OCI-M2 (cell line): Measurements from ENCODE around the gene ADAMTS2.

Experiments used
- DNase-seq: peaks from one replicate; lab custom pipeline; 2025; ENCODE audit not compliant: unreplicated experiment; lab: John Stamatoyannopoulos, UW

Gene ADAMTS2

GRCh38 chr5:179204572-179204971 is 140.7 kb downstream of the ADAMTS2 start:
- no peak for DNase-seq

DNA sequence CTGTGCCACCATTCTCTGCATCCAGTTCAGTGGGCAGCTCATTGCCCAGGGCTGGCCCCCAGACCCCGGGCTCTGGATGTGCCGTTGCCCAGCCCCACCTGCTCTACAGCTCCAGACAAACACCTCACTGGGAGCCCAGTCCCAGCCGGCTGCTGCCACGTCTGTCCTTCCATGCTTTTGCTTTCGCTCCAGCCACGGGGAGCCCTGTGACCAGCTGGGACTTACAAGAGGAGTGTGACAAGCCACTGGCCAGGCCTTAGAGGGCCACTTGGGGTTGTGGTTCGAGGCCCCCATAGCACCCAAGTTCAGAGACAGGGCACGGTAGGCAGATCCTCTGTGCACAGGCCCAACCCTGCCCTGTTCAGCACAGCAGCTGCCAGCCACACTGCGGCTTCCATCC is 142.0 kb downstream of the ADAMTS2 start:
- no peak for DNase-seq

GRCh38 chr5:179201986-179202385 is 143.3 kb downstream of the ADAMTS2 start:
- DNase-seq: no peak

DNA sequence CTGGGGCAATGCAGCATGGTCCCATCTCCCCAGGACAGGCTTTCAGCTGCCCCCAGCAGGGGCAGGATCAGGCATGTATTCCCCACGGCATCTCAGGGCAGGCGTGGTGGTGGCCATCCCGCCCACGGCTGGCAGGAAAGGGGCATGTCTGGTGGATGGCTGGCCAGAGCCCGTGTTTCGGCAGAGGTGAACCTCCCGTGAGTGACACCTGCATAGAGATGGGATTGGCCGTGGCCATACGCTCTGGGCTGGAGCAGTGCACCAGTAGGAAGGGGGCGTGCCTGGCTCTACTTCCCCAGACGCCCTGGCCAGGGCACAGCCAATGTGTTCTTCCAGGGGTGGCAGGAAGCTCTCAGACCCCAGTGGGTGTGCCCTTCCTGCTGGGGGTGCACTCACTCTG is 146.0 kb downstream of the ADAMTS2 start:
- DNase-seq: no peak

- DNase-seq: no peak
Measured at GRCh38 chr5:179198825-179199224, 146.4 kb downstream of the ADAMTS2 start.

DNA sequence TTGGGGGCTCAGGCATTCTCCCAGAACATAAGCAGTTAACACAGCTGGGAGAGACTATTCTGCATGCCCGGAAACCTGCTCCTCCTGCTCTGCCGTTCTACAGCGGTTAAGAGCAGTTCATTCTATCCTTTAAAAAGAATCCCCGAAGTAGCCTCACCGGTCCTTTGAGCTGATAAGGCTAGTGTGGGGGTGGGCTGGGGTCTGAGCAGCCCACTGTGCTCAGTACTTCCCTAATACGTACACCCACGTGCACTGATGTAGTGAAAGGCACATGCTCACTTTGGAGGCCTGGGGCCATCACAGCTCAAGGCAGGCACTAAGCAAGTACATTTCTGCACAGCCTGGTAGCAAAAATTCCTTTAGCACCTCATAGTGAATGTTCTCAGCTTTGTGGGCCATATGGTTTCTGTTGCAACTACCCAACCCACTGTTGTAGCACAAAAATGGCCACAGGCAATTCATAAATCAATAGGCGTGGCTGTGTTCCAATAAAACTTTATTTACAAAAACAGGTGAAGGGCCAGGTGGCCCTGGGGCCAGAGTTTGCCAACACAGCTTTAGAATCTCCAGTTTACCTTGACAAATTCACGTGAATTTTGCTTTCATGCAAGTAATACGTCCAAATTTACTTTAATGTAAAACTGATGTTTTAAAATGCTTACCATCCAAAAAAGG is 148.7 kb downstream of the ADAMTS2 start:
- no peak for DNase-seq

GRCh38 chr5:179195561-179196404 is 149.5 kb downstream of the ADAMTS2 start:
- DNase-seq: no peak

DNA sequence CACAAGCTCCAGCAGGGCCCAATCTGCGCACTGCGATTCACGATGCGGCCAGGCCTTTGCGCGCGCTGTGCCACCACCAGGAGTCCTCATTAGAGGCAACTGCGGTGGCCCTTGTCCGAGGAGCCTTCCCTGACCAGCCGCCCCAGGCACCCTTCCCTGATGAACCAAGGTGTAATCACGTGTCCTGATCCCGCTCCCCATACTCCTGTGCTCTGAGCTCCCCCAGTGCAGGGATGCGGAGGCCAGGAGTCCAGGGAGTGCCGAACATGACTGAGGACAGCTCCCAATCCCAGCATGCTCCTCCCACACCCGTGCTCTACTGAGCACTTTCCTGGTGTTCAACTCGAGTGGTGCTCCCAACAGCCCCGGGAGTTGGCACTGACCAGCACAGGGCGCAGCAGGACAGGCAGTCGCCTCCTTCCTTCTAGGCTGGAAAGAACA is 150.3 kb downstream of the ADAMTS2 start:
- no peak for DNase-seq

DNA sequence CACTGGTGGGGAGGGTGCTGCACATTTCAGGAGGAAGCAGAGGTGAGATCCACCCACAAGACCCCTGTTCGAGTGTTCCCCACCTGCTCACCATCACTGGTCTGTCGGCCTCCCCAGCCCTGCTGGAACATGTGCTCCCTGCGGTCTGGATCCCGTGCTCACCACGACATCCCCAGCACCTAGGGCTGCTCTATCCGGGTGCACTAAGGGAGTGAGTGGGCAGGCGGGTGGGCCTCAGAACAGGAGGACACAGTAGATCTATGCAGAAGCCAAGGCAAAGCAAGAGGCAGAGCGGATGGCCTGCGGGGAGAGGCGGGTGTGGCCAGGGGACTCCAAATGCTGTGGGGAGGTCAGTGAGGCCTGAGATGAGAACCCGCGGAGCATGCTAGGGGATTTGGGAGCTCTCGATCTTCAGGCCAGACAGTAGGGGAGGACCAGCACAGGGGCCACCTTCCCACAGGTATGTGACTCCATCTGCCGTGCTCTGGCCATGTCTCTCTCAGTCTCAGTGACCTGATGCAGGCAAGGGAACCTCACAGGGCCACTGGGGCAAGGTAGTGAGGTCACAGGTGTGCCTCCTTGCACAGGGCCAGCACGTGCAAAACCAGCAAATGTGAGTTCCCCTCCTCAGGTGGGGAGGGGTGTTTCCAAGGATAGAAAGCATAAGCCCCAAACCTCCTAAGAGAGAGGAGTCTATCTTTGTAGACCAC is 150.9 kb downstream of the ADAMTS2 start:
- no peak for DNase-seq

DNA sequence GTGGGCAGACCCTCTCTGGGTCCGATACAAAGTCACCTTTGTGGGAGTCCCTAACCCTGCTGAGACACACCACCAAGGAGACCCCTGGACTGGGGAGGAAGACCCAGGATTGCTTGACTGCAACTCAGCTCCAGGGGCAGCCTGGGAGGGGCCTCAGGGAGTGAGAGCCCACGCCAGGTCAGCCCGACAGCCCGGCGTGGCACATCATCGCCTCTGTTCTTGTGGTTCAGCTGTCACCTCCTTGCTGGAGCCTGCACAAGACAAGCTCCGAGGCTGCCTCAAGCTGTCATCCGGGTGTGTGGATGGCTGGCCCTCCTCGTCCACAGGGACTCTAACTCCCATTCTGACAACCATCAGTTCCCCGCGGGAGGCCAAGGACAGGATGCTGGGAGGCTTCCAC is 151.5 kb downstream of the ADAMTS2 start:
- DNase-seq: no peak

DNA sequence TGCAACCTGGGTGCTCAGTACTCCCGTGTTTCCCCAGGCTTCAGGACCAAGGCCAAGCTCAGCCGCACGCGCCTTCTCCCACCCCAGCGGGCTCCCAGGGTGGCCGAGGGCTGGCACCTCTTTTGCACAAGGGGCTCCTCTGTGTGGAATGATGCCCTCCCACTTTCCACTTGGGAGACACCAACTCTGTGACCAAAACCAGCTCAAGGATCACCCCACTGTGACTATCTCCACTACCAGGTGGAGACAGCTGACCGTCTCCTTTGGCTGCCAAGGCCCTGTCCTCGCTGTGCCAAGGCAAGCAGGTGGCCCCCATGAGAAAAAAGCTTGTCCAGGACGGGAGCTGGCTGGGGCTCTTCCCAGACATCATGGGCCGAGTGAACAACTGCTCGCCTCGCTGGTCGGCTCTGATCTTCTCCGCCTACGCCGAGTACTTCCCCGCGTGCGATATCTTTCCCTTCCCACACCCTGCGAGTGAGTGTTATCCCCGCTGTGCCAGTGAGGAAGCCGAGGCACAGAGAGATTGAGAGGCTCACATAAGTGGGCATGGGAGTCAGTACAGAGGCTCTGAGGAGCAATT is 152.3 kb downstream of the ADAMTS2 start:
- DNase-seq: no peak

DNA sequence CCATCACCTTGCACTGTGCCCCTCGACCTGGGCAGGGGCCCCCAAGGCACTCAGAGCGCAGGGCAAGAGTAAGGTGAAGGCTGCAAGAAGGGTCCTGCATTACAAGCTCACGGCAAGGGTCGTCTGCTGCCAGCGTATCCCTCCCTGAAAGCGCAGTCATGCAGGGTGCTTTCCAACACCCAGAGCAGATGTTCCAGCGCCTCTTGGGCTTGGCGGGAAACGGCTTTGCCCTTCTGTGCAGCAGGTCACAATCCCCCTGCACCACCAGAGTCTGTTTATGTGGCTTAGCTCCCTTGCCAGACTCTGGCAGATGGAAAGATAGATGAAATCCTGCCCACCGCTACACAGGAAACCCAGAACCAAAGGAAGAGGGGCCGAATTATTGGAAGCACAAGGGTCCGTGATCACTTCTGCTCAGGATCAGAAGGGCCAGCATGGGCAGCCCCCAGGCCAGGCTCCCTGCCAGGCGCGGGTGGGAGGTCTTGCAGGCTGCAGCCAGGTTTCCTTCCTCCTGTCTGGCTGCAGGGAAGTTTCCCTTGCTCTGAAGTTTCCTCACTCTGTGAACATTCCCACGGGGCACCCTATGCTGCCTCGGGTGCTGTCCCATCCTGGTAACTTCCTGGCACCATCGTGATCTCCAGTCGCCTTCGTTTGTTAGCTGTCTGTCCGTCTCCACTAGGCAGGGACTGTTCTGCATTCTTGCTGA is 152.9 kb downstream of the ADAMTS2 start:
- DNase-seq: no peak

DNA sequence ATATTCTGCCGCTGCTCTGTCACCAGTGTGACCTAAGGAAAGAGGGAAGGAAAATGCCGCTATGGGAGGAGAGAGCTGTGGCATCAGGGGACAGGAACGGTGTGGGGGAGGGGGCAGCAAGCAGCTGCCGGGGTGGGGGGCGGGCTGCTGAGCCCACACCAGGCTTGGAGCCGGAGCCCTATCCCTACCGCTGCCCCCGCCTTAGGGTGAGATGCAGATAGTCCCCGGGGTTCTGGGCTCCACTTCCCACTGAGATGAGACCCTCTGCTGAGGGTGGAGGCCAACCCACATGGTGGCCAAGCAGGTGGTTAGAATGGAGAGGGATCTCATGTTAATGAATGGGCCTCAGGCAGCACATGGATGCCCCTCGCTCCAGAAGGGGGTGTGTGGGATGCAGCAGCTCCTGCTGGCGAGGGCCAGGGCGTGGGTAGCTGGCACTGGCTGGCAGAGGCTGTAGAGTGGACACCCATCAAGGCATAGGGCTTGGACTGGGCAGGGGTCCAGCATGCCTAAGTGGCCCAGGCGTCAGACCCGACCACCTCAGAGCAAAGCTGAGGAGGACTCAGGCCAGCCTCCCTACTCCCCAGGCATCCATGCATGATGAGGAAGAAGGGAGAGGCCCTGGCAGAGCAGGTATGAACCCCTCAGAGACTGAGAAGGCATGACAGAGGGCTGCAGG is 153.6 kb downstream of the ADAMTS2 start:
- DNase-seq: no peak

GRCh38 chr5:179190851-179191505 is 154.3 kb downstream of the ADAMTS2 start:
- no peak for DNase-seq

GRCh38 chr5:179188636-179189035 is 156.6 kb downstream of the ADAMTS2 start:
- DNase-seq: no peak

- DNase-seq: no peak
Measured at GRCh38 chr5:179187681-179188575, 157.3 kb downstream of the ADAMTS2 start.

DNA sequence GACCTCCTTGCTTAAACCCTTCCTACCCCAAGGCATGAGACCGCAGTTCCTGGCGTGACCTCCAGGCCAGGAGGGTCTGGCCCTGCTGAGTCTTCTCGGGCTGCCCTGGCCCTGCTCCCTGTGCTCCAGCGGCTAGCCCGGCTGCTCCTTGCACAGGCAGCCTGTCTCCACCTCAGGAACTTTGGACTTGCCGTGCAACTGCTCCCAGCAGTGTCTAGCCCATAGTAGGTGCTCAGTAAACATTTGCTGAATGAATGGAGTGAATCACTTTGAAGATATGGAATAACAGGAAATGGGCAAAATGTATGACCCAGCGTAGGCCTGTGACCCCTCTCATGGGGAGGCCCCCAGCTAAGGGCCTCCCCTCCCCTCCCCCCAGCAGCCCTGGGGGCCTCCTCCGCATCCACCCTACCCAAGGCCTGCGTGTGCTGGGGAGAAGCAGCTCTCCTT is 158.0 kb downstream of the ADAMTS2 start:
- DNase-seq: no peak

DNA sequence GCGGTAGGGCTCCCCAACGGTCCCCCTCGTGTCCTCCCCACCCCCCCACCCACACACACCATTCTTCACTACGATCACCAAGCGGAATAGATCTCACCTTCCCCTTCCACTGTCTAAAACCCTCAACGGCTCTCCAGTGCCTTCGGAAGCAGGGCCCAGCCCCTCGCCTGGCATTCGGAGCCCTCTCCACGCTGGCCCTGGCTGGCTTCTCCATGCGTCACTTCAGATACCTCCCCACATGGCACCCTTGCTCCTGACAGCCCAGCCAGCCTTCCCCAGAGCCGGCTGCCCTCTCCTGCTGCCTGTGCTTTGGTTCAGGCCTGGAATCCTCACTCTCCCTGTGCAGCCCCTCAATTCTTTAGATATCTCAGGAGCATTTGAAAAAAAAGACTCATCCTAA is 158.5 kb downstream of the ADAMTS2 start:
- no peak for DNase-seq

- DNase-seq: no peak
Measured at GRCh38 chr5:179185941-179186411, 159.3 kb downstream of the ADAMTS2 start.
